ENCODE data around the gene IL2RG.

GRCh38 chrX:71085900-71086299 lies 25.5 kb downstream of the IL2RG start:
- TF ChIP-seq CTCF (IDR thresholded peaks at IDR 0.05) (no peak), POLR2A (IDR thresholded peaks at IDR 0.05) (no peak)
